Left ventricle myocardium inferior (tissue), 1 donor: ENCODE results near the gene SPRR2B. TPM values are rescaled to one million over a fixed set of nuclear protein-coding genes. Genes with fewer than 3 reads are reported as not detected.

ENCODE experiments used
- DNase-seq: peaks from one replicate; pipeline ENCODE4 v3.0.0-alpha.2; 2020
- H3K27ac ChIP-seq: fragments of 200-600 bp; replicated peaks from 2 replicates; pipeline ENCODE4 v1.8.0; 2021
- H3K27me3 ChIP-seq: fragments of 200-600 bp; 2 replicates; pipeline ENCODE4 v1.8.0; 2021; ENCODE audit warnings: low read depth
- H3K36me3 ChIP-seq: fragments of 200-600 bp; 2 replicates; pipeline ENCODE4 v1.8.0; 2021
- H3K4me1 ChIP-seq: fragments of 200-600 bp; 2 replicates; pipeline ENCODE4 v1.8.0; 2021
- H3K4me3 ChIP-seq: fragments of 200-600 bp; 2 replicates; pipeline ENCODE4 v1.8.0; 2021; ENCODE audit warnings: mild to moderate bottlenecking, moderate library complexity
- H3K9me3 ChIP-seq: fragments of 200-600 bp; replicated peaks from 2 replicates; pipeline ENCODE4 v1.8.0; 2021
- intact Hi-C: fragments of 100-400 bp; cut with micrococcal nuclease; formaldehyde crosslinking; loops from one replicate; pipeline ENCODE4 v1.11.0; 2022
- total RNA-seq: library from RNA; stranded (reverse); fragmentation: NEBNext Ultra II Directional; extraction: Animal tissue kit (Norgen Biotek cat#: 25700); gene quantifications from one replicate; pipeline ENCODE4 v1.2.1, GENCODE V29; 2021
- TF ChIP-seq, protein P1 (sequence below): fragments of 200-600 bp; IDR thresholded peaks from 2 replicates; pipeline ENCODE4 v1.8.0; 2021; ENCODE audit warnings: antibody characterized with exemption, mild to moderate bottlenecking, borderline replicate concordance
- donor health status: DM: no; HTN: yes; CAD: no; lungs with severe emphysema.

SPRR2B gene
- total RNA-seq, 1 donor from 2014 or later: not detected

DNA sequence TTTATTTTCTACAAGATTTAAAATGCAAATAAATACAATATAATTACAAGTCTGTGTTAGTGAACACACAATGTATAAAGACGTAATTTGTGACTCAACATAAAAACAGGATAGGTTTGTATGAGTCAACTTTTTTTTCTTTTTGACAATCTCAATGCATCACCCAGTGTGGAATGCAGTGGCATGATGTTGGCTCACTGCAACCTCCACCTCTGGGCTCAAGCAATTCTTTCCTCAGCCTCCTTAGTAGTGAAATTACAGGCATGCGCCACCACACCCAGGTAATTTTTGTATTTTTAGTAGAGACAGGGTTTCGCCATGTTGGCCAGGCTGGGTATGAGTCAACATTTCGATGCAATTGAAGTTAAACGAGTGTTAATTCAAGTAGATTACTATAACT lies 28.8 kb upstream of the SPRR2B start:
- Histone ChIP-seq H3K9me3 (peaks cover 8% of the 10 kb centered on the region), H3K36me3 (no peaks in the 10 kb centered on the region), H3K27me3 (no peaks in the 10 kb centered on the region), H3K4me3 (no peak overlapping the region), H3K27ac (no peak overlapping the region), H3K4me1 (no peaks in the 10 kb centered on the region)
- TF ChIP-seq, protein P1, sequence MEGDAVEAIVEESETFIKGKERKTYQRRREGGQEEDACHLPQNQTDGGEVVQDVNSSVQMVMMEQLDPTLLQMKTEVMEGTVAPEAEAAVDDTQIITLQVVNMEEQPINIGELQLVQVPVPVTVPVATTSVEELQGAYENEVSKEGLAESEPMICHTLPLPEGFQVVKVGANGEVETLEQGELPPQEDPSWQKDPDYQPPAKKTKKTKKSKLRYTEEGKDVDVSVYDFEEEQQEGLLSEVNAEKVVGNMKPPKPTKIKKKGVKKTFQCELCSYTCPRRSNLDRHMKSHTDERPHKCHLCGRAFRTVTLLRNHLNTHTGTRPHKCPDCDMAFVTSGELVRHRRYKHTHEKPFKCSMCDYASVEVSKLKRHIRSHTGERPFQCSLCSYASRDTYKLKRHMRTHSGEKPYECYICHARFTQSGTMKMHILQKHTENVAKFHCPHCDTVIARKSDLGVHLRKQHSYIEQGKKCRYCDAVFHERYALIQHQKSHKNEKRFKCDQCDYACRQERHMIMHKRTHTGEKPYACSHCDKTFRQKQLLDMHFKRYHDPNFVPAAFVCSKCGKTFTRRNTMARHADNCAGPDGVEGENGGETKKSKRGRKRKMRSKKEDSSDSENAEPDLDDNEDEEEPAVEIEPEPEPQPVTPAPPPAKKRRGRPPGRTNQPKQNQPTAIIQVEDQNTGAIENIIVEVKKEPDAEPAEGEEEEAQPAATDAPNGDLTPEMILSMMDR: no peak
- DNase-seq: no peak
- intact Hi-C loops: no loop called here

GRCh38 chr1:153099461-153100045 lies 28.1 kb upstream of the SPRR2B start:
- TF ChIP-seq, protein P1: no peak
- no peaks in the 10 kb centered on the region for H3K27me3 ChIP-seq
- H3K27ac ChIP-seq: no peak overlapping the region
- no peak for DNase-seq
- intact Hi-C loops: no loop called here
- peaks cover 1% of the 10 kb centered on the region for H3K9me3 ChIP-seq
- H3K4me3 ChIP-seq: no peak overlapping the region
- H3K36me3 ChIP-seq: no peaks in the 10 kb centered on the region
- no peaks in the 10 kb centered on the region for H3K4me1 ChIP-seq

- H3K36me3 ChIP-seq: no peaks in the 10 kb centered on the region
- TF ChIP-seq, protein P1: no peak
Observed at GRCh38 chr1:153095764-153096163, 24.4 kb upstream of the SPRR2B start.

DNA sequence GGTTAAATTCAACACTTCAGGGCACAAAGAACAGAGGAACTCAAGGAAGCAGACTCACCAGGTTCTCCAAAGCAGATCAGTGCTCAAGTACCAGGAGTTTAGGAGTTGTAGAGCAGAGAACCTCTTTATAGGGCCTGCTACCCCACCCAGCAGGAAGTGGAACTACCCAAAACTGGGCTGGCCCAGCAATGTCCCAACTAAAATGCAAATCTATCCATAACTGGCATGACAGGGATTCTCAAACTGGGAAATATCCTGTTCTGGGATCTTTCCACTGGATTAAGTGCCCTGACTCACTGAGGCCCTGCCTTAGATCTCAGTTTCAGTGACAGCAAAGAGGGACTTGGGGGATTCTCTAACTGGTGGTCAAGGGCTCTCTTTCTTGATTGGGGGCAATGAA lies 23.0 kb upstream of the SPRR2B start, which contains the start of gene SPRR2E:
TSS of gene SPRR2E (minus strand) at position 101 of the 400 bp plus-strand sequence. CDS start 775 bp downstream, outside the sequence.
- H3K27ac ChIP-seq: no peak within 1 kb of the TSS
- intact Hi-C loops: no loop called here
- no peaks in the 10 kb centered on the region for H3K36me3 ChIP-seq
- no peaks in the 10 kb centered on the region for H3K27me3 ChIP-seq
- H3K4me1 ChIP-seq: no peaks in the 10 kb centered on the region
- TF ChIP-seq, protein P1: no peak
- H3K9me3 ChIP-seq: peaks cover 5% of the 10 kb centered on the region
- no peak within 1 kb of the TSS for H3K4me3 ChIP-seq
- no peak for DNase-seq

More at GRCh38 chr1:153095764-153096163, 24.4 kb upstream of the SPRR2B start:
- H3K27ac ChIP-seq: no peak overlapping the region
- no peaks in the 10 kb centered on the region for H3K4me1 ChIP-seq
- H3K27me3 ChIP-seq: no peaks in the 10 kb centered on the region
- no peaks in the 10 kb centered on the region for H3K9me3 ChIP-seq
- intact Hi-C loops: no loop called here
- no peak overlapping the region for H3K4me3 ChIP-seq
- DNase-seq: no peak

- DNase-seq: no peak
- Histone ChIP-seq H3K4me3 (no peak overlapping the region), H3K9me3 (peaks cover 14% of the 10 kb centered on the region), H3K27me3 (no peaks in the 10 kb centered on the region), H3K27ac (no peak overlapping the region), H3K4me1 (no peaks in the 10 kb centered on the region), H3K36me3 (no peaks in the 10 kb centered on the region)
- TF ChIP-seq, protein P1: no peak
- intact Hi-C loops: no loop called here
Observed at GRCh38 chr1:153087652-153088051, 16.2 kb upstream of the SPRR2B start.
